Activated CD8-positive, alpha-beta memory T cell treated with anti-CD3 and anti-CD28 coated beads, Interleukin-2, amount 10 ng/mL, durations not matched to agents 7 days and 5 days (primary cell): ENCODE measurements around the gene PDLIM3. TPM values are rescaled to one million over a fixed set of nuclear protein-coding genes. Genes with fewer than 3 reads are reported as not detected.

Source experiments
- ATAC-seq: fragments of 150-1000 bp; cut with Tn5 transposase; one replicate; pipeline ENCODE4 v1.10.0; 2021; ENCODE audit warnings: moderate library complexity
- CTCF ChIA-PET: fragments of 350-600 bp; sonication (Branson Sonifier 250); formaldehyde crosslinking; loops from one replicate; lab custom pipeline; 2021; ENCODE audit warnings: antibody characterized with exemption; lab: Charles Lee
- DNase-seq: peaks from one replicate; pipeline ENCODE4 v3.0.0-alpha.2; 2020
- H3K27ac Mint-ChIP-seq: one replicate; pipeline ENCODE4 v1.8.0; 2021; ENCODE audit warnings: mild to moderate bottlenecking, mixed read lengths
- H3K27me3 Mint-ChIP-seq: one replicate; pipeline ENCODE4 v1.8.0; 2021; ENCODE audit warnings: mixed read lengths
- H3K36me3 Mint-ChIP-seq: one replicate; pipeline ENCODE4 v1.8.0; 2021; ENCODE audit warnings: mild to moderate bottlenecking, mixed read lengths
- H3K4me1 Mint-ChIP-seq: one replicate; pipeline ENCODE4 v1.8.0; 2021; ENCODE audit warnings: mixed read lengths
- H3K4me3 Mint-ChIP-seq: one replicate; pipeline ENCODE4 v1.8.0; 2021; ENCODE audit warnings: mild to moderate bottlenecking, moderate library complexity, mixed read lengths
- H3K9me3 Mint-ChIP-seq: one replicate; pipeline ENCODE4 v1.8.0; 2022; ENCODE audit warnings: low read depth, mixed read lengths
- total RNA-seq, 2 experiments: library from RNA; stranded (reverse); gene quantifications; one replicate each; pipeline ENCODE4 v1.2.3, GENCODE V29; 2021

PDLIM3 gene, protein sequence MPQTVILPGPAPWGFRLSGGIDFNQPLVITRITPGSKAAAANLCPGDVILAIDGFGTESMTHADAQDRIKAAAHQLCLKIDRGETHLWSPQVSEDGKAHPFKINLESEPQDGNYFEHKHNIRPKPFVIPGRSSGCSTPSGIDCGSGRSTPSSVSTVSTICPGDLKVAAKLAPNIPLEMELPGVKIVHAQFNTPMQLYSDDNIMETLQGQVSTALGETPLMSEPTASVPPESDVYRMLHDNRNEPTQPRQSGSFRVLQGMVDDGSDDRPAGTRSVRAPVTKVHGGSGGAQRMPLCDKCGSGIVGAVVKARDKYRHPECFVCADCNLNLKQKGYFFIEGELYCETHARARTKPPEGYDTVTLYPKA
- total RNA-seq: not detected

DNA sequence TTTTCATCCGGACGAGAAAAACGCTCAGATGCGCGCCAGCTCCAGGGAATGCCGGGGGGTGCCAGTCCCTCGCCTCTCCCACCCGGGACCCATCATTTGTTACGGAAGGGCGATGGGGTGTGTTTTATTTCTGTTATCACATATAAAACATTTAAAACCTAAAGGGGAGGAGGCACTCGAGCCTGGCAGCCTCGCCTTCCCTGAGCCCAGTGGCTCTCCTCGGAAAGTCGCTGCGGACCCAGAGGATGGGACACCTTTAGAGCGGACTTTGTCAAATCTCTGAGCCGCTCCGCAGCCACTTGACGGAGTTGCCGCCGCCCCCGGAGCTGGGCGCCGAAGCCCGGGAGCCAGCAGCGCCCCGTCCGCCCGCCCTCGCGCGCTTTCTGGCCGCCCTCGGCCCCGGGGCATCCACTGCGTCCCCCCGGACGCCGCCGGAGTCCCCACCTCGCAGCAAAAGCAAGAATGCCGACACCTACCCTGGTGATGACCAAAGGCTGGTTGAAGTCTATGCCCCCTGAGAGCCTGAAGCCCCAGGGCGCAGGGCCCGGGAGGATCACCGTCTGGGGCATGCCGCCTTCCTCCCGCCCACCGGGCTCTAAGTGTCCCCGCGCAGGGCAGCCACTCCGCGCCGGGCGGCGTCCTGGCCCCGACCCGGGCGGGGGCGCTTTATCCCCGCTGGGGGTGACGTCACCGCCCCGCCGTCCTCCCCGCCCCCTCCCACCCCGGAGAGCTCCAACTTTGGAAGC lies at the start of gene PDLIM3:
PDLIM3 (minus strand) TSS at position 642 of the 746 bp plus-strand sequence; CDS start at position 569, 73 bp downstream.
- CTCF ChIA-PET: interaction anchor here (2.1 kb wide), 1 partner anchor 16 kb away, joined by 5 read pairs; no protein-coding TSS in a partner anchor
- DNase-seq: no peak
- no peak for ATAC-seq
- Mint-ChIP-seq H3K9me3 (no peaks in the 10 kb centered on the region), H3K27ac (no peak within 1 kb of the TSS), H3K4me3 (no peak within 1 kb of the TSS), H3K4me1 (peaks cover 4% of the 10 kb centered on the region), H3K36me3 (no peaks in the 10 kb centered on the region), H3K27me3 (peaks cover 43% of the 10 kb centered on the region)

DNA sequence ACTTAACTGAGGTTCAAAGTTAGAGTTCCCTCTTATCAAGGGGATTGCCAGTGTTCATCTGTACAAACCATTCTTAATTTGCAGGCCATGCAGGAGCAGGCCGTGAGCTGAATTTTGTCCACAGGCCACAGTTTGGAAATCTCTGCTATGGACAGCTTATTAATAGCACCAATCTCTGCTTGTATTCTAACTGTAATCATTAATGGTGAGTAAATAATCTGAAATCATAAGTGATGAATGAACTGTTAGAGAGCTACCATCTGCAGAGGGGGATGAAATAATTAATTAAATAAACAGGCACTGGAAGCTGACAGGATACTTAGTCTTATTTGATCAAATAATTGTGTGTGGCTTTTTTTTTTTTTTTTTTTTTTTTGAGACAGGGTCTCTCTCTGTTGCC lies 48.5 kb upstream of the PDLIM3 start:
- ATAC-seq: no peak
- Mint-ChIP-seq H3K27ac (no peak overlapping the region), H3K27me3 (peaks cover 45% of the 10 kb centered on the region), H3K4me3 (no peak overlapping the region), H3K4me1 (peaks cover 11% of the 10 kb centered on the region), H3K9me3 (no peaks in the 10 kb centered on the region), H3K36me3 (no peaks in the 10 kb centered on the region)
- DNase-seq: no peak
- CTCF ChIA-PET: interaction anchor here (1.2 to 2.7 kb wide), 2 partner anchors 10 to 14 kb away, joined by 3 to 12 read pairs; no protein-coding TSS in a partner anchor

DNA sequence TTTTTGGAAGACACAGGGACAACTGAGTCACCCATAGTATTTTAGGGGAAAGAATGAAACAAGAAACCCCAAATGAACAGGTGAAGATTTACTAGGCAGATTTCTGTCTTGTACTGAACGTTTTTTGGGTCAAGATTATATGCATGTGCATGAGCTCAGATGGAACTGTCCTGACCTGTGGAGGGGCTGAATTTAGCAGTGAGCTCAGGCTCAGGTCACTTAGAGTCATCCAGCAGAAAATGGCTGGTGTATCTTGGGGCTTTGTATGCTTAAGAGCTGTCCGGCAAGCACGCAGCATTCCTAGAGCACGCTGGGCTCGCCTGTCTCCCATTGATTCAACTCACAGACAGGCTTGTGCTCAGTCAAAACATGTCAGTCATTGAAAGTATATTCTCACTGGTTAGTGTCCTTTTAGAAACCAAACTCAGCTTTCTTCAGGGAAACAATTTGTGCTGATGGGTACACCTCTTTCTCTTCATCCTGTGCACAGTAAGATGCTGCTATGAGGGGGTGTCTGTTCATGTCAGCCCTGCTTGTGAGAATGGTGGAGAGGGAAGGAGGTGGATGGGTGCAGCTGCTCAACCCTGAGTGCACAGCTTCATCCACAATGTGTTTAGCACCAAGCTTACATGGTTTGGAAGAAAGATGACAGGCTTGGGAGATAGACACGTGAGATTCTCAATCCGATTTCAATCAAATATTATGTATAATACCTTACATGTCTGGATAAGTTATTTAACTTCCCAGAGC lies 47.5 kb upstream of the PDLIM3 start:
- DNase-seq (no peak), ATAC-seq (no peak)
- H3K4me1 Mint-ChIP-seq: peaks cover 9% of the 10 kb centered on the region
- peaks cover 37% of the 10 kb centered on the region for H3K27me3 Mint-ChIP-seq
- CTCF ChIA-PET: interaction anchor here (1.2 to 2.7 kb wide), 2 partner anchors 11 to 15 kb away, joined by 3 to 12 read pairs; no protein-coding TSS in a partner anchor
- H3K4me3 Mint-ChIP-seq: no peak overlapping the region
- H3K27ac Mint-ChIP-seq: no peak overlapping the region
- no peaks in the 10 kb centered on the region for H3K9me3 Mint-ChIP-seq
- H3K36me3 Mint-ChIP-seq: no peaks in the 10 kb centered on the region

DNA sequence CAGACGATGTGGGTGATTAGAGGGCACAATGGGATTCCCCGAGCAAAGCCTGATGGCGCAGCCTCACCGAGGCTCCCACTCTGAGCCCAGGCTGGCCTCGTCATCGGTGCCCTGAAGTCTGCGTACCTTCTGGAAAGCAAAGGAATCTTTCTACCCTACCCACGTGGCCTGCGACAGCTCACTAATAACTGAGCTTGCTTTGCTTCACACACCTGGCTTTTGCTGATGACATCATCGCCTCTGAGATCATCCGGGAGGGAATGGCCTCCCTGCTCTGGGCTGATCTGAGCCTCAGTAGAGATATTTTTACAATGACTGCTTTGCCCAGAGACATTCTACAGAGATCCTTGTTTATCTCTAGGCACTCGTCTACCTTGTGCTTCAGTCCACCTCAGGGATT lies 45.4 kb upstream of the PDLIM3 start:
- Mint-ChIP-seq H3K4me3 (no peak overlapping the region), H3K36me3 (no peaks in the 10 kb centered on the region), H3K9me3 (no peaks in the 10 kb centered on the region), H3K27me3 (peaks cover 28% of the 10 kb centered on the region), H3K27ac (no peak overlapping the region), H3K4me1 (no peaks in the 10 kb centered on the region)
- CTCF ChIA-PET: no interaction called here
- no peak for ATAC-seq
- no peak for DNase-seq

DNA sequence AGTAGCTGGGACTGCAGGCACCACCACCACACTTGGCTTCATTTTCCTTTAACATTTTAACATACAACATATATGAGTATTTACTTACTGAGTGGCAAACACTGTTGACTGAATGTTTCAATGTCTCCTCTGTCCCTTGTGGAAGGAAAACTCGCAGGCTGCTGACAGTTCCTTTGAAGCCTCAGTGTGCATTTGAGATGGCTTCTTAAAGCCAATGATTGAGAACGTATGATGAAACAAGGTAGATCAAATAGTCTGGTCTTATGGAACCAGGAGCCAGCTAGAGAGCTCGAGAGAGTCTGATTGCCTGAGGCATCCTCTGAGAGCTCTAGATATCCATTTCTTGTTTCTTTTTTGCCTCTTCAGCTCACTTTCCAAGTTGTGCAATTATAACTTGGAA lies 43.0 kb upstream of the PDLIM3 start:
- no peak for ATAC-seq
- Mint-ChIP-seq H3K4me3 (no peak overlapping the region), H3K36me3 (no peaks in the 10 kb centered on the region), H3K27me3 (peaks cover 25% of the 10 kb centered on the region), H3K4me1 (no peaks in the 10 kb centered on the region), H3K9me3 (no peaks in the 10 kb centered on the region), H3K27ac (no peak overlapping the region)
- DNase-seq: no peak
- CTCF ChIA-PET: no interaction called here

DNA sequence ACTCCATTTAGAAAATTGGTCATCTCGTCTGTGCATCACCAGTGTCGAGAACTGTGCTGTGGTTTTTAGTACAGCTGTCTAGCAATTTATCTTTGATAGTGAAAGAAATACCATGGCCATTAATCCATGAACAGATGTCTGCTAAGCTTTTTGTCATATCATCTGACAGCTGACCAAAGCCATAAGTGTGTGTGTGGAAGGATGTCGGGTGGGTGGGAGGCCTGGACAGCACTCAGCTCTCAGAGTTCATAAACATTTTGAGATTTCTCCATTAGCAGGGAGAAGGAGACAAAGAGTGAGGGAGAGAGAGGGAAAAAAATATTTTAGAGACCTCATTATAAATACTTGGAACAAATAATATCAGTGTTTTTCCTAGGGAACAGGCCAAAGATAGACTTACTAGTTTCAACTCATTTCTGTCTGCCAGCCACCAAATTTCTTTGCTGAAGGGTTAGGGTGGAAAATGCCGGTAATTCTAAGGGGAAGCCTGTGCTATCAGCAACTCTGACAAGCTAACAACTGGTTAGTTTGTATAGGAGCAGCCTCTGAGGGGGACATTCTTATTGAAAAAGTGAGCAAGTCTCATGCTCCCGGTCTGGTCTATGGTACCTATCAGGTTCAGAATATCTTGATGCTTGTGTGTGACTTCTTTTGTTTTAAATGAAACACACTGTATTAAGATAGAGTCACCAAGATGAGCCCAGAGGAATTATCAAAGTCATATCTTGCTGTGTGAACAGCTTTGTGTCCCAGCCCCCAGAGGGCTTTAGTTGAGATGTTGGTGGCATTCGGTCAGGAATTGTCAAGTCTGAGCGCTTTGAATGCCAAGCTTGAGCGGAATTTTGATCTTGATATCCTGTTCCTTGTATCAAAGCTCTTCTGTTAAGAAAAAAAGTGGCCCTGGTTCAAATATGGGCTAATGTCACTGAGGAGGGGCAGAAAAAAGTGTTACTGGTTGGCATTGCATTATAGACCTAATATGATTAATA lies 41.9 kb upstream of the PDLIM3 start:
- no peak overlapping the region for H3K27ac Mint-ChIP-seq
- H3K4me3 Mint-ChIP-seq: no peak overlapping the region
- ATAC-seq (no peak), DNase-seq (no peak)
- H3K36me3 Mint-ChIP-seq: no peaks in the 10 kb centered on the region
- no peaks in the 10 kb centered on the region for H3K9me3 Mint-ChIP-seq
- H3K4me1 Mint-ChIP-seq: no peaks in the 10 kb centered on the region
- peaks cover 21% of the 10 kb centered on the region for H3K27me3 Mint-ChIP-seq
- CTCF ChIA-PET: interaction anchor here (1.3 kb wide), 1 partner anchor 537 kb away, joined by 7 read pairs; no protein-coding TSS in a partner anchor

DNA sequence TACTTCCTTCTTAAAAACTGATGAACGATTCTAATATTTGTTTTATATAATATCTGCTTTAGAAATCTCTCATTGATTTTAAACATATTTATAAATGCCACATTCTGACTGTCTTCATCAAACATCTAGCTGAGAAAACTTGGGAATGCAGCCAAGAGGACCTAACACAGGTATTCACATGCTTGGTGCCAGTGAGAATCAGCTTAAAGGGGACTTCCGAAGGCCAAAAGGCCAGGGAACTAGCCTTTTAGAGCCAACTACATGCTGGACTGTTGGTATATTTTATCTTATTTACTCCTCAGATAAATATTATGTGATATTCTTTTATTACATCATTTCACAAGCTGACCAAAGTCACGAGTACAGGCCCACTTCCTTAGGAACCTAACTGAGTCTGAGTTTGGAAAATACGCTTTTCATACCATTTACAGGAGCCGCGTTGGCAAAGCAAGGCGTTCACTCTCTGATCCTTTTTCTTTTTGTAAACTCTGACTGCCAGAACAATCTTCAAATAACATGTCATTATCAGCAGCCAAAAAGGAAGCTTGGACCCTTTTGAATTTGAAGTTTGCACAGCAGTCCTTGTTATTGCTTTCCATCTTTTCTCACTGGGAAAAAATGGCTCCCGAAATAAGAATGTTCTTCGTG lies 41.1 kb upstream of the PDLIM3 start:
- no peaks in the 10 kb centered on the region for H3K36me3 Mint-ChIP-seq
- no peaks in the 10 kb centered on the region for H3K9me3 Mint-ChIP-seq
- no peak overlapping the region for H3K27ac Mint-ChIP-seq
- H3K4me1 Mint-ChIP-seq: no peaks in the 10 kb centered on the region
- H3K4me3 Mint-ChIP-seq: no peak overlapping the region
- H3K27me3 Mint-ChIP-seq: peaks cover 23% of the 10 kb centered on the region
- no peak for ATAC-seq
- CTCF ChIA-PET: interaction anchor here (1.3 kb wide), 1 partner anchor 536 kb away, joined by 7 read pairs; no protein-coding TSS in a partner anchor
- no peak for DNase-seq

DNA sequence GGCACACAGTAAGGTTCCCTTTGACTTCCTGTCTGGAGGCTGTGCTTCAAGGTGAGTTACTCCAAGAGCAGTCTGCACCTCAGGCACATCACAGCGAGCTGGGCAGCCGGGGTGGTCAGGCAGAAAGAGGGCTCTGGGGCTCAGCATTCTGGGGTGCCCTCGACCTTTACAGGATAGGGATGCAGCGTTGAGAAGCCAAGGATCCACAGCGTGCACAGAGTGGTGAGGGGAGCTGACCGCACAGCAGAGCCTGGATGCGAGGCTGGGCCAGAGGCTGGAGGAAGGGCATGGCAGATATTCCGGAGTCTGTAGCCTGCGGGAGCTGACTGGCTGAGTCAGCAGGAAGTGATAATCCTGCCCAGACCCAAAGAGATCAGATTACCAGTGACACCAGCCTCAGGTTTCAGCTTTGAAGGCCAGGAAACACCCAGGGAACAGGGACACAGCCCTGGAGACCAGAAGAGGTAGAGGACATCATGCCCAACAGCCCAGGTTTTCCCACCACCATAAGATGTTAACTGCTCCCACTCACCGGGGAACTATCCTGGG lies 38.4 kb upstream of the PDLIM3 start:
- ATAC-seq: no peak
- no peaks in the 10 kb centered on the region for H3K4me1 Mint-ChIP-seq
- CTCF ChIA-PET: no interaction called here

DNA sequence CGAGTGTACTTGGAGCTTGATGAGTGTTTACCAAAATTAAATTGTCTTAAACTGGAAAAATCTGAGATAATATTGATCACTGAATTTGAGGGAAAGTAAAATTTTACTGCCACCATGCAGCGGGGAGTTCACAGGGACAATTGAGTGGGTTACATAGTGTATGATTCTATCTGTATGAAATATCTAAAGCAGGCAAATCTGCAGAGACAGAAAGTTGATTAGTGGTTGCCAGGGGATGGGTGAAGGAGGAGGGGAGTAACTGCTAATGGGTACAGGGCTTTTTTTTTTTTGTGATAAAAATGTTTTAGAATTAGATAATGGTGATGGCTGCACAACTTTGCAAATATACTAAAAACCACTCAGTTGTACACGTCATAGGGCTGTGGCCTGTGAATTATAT lies 35.4 kb upstream of the PDLIM3 start:
- H3K27me3 Mint-ChIP-seq: peaks cover 26% of the 10 kb centered on the region
- H3K9me3 Mint-ChIP-seq: no peaks in the 10 kb centered on the region
- H3K27ac Mint-ChIP-seq: no peak overlapping the region
- H3K4me3 Mint-ChIP-seq: no peak overlapping the region
- no peaks in the 10 kb centered on the region for H3K36me3 Mint-ChIP-seq
- DNase-seq: no peak
- peaks cover 11% of the 10 kb centered on the region for H3K4me1 Mint-ChIP-seq
- CTCF ChIA-PET: interaction anchor here (1.2 kb wide), 1 partner anchor 27 kb away, joined by 3 read pairs; no protein-coding TSS in a partner anchor
- ATAC-seq: no peak

More for the DNA sequence above, 38.4 kb upstream of the PDLIM3 start:
- H3K9me3 Mint-ChIP-seq: no peaks in the 10 kb centered on the region
- H3K27me3 Mint-ChIP-seq: peaks cover 31% of the 10 kb centered on the region
- DNase-seq: no peak
- H3K4me3 Mint-ChIP-seq: no peak overlapping the region
- no peaks in the 10 kb centered on the region for H3K36me3 Mint-ChIP-seq
- no peak overlapping the region for H3K27ac Mint-ChIP-seq

DNA sequence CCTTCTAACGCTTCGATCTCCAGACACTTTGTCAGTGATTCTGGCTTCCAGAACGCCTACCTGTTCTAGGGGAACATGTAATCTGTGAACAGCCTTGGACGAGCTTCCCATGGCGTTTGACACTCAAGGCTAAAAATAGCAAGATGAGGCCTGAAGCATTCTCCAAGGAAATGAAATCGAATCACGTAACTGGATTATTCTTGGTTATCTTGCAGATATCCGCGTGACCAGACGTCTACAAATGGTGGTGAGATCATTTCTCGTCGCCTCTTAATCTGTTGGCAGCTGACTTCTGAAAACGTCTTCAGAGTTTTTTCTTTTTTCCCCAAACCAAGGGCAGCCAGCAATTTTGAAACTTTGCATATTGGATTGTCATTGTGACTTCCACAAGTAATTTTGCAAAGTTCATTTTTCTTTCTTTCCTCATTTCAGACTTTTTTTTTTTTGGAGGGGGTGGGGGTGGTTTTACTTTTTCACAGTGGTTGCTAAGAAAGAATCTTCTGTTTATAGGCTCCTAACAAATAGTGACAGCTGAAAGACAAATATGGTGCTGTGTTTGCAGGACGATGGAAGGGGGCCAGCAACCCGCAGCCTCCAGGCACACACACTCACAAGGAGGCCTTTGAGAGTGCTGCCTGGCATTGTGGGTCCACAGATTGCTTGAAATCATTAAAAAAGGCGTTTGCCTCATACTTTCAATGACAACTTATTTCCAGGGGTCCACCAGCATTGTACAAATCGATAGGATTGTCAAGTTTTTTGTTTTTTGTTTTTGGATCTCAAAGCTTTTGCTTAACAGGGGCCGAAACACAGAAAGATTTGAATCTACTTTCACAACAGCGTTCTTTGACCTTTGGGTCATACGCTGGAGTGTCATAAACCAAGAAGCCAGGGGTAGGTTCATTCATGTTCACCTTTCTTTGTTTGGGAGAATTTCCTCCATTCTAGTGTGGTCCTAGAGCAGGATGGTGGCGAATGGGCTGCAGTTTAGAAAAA lies 32.4 kb upstream of the PDLIM3 start:
- H3K4me3 Mint-ChIP-seq: no peak overlapping the region
- H3K36me3 Mint-ChIP-seq: no peaks in the 10 kb centered on the region
- CTCF ChIA-PET: no interaction called here
- H3K9me3 Mint-ChIP-seq: no peaks in the 10 kb centered on the region
- ATAC-seq: no peak
- no peak overlapping the region for H3K27ac Mint-ChIP-seq
- no peak for DNase-seq
- peaks cover 11% of the 10 kb centered on the region for H3K4me1 Mint-ChIP-seq
- peaks cover 23% of the 10 kb centered on the region for H3K27me3 Mint-ChIP-seq

DNA sequence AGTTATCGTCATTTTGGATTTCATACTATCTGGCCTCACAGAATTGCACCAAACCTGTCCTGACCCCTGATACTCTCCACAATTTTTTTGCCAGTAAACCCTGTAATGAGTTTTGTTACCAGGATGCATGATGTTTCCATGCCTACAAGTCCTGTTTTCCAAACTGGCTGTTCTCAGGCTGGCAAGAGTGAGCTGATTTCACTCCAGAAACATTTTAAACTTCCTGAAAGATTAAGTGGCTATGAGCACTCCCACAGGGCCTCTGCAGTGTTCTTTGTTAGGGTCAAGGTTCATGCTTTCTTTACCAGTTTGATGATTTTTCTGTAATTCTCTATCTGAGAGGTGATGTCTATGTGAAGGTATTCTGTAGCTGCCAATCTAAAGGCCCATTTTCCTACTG lies 31.7 kb upstream of the PDLIM3 start:
- peaks cover 11% of the 10 kb centered on the region for H3K4me1 Mint-ChIP-seq
- H3K36me3 Mint-ChIP-seq: no peaks in the 10 kb centered on the region
- DNase-seq: no peak
- H3K9me3 Mint-ChIP-seq: no peaks in the 10 kb centered on the region
- H3K27ac Mint-ChIP-seq: no peak overlapping the region
- H3K4me3 Mint-ChIP-seq: no peak overlapping the region
- peaks cover 23% of the 10 kb centered on the region for H3K27me3 Mint-ChIP-seq
- ATAC-seq: no peak
- CTCF ChIA-PET: no interaction called here
